GM10266 (cell line): ENCODE data around the gene C1QTNF6.

Experiments used
- DNase-seq: peaks from one replicate; pipeline ENCODE4 v3.0.0; 2012; ENCODE audit errors: extremely low spot score
- TF ChIP-seq, protein P1 (sequence below): IDR thresholded peaks from 2 replicates; pipeline ENCODE4 v1.5.1; 2012; ENCODE audit warnings: mild to moderate bottlenecking, low read depth; ENCODE audit not compliant: control insufficient read depth, insufficient read depth; ENCODE audit errors: missing control alignments

Gene C1QTNF6

GRCh38 chr22:37140686-37141323 is 47.2 kb downstream of the C1QTNF6 start:
- DNase-seq: no peak
- TF ChIP-seq, protein P1, sequence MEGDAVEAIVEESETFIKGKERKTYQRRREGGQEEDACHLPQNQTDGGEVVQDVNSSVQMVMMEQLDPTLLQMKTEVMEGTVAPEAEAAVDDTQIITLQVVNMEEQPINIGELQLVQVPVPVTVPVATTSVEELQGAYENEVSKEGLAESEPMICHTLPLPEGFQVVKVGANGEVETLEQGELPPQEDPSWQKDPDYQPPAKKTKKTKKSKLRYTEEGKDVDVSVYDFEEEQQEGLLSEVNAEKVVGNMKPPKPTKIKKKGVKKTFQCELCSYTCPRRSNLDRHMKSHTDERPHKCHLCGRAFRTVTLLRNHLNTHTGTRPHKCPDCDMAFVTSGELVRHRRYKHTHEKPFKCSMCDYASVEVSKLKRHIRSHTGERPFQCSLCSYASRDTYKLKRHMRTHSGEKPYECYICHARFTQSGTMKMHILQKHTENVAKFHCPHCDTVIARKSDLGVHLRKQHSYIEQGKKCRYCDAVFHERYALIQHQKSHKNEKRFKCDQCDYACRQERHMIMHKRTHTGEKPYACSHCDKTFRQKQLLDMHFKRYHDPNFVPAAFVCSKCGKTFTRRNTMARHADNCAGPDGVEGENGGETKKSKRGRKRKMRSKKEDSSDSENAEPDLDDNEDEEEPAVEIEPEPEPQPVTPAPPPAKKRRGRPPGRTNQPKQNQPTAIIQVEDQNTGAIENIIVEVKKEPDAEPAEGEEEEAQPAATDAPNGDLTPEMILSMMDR: no peak

DNA sequence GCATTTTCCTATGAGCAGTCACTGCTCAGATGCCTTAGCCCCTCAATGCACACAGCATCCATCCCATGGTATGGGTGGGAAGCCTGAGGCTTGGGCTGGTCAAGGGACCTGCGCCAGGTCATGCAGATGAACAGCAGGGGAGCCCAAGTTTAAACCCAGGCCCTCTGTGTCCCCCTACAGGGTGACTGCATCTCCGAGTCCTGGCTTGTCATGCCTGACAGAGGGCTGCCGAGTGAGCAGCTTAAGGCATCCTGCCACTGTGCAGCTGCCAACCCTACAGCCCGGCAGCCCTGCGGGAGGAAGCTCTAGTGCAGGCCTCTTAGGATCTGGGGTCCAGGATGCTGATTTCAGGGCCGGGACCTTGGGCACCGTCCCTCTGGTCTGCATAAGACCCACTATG is 48.3 kb downstream of the C1QTNF6 start:
- no peak for DNase-seq
- TF ChIP-seq, protein P1: no peak

- no peak for DNase-seq
- TF ChIP-seq, protein P1: no peak
Observed at GRCh38 chr22:37138849-37139561, 49.0 kb downstream of the C1QTNF6 start.

- TF ChIP-seq, protein P1: no peak
- DNase-seq: no peak
Observed at GRCh38 chr22:37137903-37138665, 50.0 kb downstream of the C1QTNF6 start.

DNA sequence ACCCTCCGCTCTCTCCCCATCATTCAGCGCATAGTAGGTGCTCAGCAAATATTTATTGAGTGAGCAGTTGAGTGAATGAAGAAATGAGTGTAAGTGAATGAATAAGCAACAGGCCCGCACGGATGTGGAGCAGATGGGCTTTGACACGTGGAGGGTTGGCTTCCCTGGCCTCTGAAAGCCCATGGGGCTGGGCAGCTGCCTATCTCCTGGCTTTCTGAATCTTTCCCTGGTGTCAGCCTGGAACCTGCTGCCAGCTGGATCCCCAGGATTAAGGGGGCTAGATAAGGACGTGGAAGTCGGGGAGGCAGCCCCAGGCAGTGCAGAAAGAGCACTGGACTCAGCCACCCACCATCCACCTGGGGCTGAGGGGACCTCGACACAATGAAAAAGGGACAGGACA is 50.9 kb downstream of the C1QTNF6 start:
- DNase-seq: no peak
- TF ChIP-seq, protein P1: no peak

DNA sequence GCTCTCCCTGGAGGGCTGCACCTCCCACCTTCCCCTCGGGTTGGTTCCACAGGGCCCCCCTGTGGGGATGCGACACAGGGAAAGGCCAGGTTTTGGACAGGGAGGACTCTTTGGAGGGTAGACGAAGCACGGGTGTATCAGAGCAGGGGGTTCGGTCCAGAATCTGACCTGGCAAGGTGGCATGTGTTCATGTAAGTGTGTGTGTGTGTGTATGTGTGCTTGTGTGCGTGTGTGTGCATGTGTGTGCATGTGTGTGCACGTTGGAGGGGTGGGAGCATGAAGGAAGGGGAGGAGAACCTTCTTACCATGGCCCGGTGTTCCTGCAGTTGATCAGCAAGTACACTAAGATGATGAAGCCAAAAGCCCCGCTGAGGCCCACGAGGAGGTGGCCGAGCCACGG is 53.0 kb downstream of the C1QTNF6 start:
- TF ChIP-seq, protein P1: no peak
- no peak for DNase-seq
